Stimulated activated CD8-positive, alpha-beta memory T cell treated with anti-CD3 and anti-CD28 coated beads, Interleukin-12 subunit alpha, Interleukin-12 subunit beta, amount 100 ng/mL, for 24 hours (primary cell): Measurements from ENCODE around the gene USH2A.

Source experiments
- DNase-seq: peaks from one replicate; pipeline ENCODE4 v3.0.0-alpha.2; 2020; ENCODE audit errors: extremely low read depth

USH2A gene

DNA sequence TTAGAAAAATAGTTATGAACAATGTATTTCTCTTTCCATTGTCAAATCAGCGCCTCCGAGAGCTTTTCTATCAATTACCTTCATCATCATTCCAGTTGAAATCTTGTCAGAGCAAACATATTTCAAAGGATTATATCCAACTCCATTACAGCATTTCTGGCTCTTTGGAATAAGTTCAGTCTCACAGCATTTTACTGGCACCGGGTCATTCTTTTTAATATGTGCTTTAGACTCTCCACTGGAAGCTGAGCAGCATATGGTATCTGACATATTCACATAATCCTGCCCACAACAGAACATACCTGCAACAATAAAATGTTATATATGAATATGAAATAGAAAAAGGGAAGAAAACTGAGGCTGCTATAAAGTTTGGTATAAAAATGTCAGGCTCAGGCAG lies 633.3 kb downstream of the USH2A start:
- DNase-seq, result no peak

- no peak for DNase-seq
These were observed 636.3 kb downstream of the USH2A start for GRCh38 chr1:215786997-215787396.

DNA sequence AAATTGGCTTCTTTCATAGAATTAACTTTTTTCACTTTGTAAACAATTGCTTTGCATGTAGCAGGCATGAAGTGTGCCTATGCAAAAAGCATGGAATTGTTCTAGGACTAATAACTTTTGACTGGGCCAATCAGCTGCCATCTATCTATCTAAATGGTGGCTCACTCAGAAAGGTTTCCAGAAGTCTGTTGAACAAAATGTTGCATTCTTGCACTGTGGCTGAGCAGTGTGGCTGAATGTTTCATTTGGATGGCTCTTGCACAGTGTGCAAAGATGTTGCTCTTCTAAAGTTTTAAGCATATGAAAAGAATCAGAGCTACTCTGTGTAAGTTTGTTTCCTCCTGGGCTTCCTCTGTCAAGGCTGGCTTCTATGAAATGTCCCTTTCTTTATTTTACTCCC lies 642.6 kb downstream of the USH2A start:
- no peak for DNase-seq

DNA sequence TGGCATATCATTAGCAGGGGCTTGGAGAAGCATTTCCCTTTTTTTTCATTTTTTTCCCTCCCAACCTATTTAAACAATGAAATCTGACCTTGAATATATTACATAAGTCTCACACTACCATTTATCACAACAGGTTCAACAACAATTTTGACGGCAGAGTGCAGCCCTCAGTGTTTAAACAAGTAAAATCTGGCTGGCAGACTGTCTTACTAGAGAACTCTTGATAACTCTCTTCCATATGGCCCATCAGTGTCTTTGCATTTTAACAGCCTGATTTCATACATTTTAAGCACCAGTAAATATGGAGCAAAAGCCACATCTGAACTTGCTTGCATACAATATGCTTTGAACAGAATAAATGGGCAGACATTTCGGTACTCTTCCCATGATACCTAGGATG lies 643.1 kb downstream of the USH2A start:
- no peak for DNase-seq

GRCh38 chr1:215779729-215780128 lies 643.5 kb downstream of the USH2A start:
- no peak for DNase-seq

GRCh38 chr1:215777370-215777925 lies 645.8 kb downstream of the USH2A start:
- no peak for DNase-seq

GRCh38 chr1:215776336-215776735 lies 646.9 kb downstream of the USH2A start:
- no peak for DNase-seq

- DNase-seq, result no peak
These were observed 651.1 kb downstream of the USH2A start for GRCh38 chr1:215772151-215772550.

DNA sequence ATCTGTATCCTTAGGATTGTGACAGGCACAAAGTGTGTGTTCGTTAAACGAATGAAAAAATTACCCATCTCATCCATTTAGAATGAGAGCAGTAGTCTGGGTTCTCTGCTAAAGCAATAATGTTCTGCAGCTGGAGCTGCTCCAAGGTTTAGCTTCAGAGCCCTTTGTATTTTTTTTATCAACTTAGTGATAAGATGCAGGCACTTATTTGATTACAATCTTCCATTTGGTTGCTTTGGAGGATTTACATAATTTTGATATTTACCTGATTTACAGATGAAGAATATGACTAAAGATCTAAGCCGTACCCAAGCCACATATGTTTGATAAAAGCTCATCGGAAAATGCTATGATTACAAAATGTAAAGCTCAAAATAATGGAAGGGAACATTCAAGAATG lies 654.9 kb downstream of the USH2A start:
- no peak for DNase-seq

DNA sequence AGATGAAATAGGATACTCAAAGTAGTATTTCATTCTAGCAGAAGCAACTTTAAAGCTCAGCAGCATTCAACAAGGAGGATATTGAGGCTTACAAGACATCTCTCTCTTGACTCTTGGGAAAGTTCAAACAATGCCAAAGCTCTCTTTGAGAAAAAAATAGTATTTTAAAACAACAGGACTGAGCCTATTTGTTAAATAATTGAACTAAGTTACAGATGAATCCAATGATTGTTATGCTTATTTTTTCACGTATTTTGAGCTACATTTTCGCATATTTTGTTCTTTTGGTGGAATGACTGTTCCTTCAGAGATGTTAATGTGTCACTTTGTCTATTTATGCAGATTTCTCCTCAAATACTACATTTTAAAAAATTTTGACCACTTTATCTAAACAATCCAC lies 655.5 kb downstream of the USH2A start:
- DNase-seq, result no peak

DNA sequence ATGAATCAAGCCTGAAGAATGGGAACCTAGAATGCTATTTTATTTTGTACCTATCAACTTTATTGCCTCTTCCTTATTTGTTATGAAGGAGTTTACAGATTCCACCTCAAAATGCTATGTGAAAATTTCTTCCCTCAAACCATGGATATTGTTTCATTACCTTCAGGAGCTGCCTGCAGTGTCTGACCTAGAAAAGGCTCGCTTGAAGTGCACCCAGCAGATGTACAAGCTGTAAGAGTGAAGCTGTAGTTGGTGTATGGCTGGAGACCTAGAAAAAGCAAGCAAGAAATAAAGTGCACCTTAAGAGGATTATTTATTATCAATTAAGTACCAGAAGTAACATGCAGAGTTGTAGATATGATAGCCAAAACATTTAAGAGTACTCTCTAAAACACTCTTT lies 656.7 kb downstream of the USH2A start:
- DNase-seq, result no peak

DNA sequence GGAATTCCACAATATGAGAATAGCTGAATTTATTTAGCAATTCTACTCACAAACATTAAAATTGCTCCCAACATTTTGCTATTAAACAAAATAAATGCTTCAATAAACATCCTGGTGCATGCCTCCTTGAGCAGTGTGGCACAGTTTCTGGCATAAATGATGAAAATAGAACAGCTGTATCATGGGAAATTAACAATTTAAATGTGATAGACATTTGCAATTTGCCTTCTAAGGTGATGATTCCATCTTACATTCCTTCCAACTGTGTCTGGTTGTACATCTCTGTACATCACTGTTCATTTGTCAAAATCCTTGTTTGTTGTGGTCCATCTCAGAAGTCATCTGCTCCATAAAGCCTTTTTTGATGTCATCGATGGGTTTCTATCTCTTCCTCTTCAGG lies 657.4 kb downstream of the USH2A start:
- no peak for DNase-seq

- DNase-seq, result no peak
These were observed 661.8 kb downstream of the USH2A start for GRCh38 chr1:215761446-215761845.

DNA sequence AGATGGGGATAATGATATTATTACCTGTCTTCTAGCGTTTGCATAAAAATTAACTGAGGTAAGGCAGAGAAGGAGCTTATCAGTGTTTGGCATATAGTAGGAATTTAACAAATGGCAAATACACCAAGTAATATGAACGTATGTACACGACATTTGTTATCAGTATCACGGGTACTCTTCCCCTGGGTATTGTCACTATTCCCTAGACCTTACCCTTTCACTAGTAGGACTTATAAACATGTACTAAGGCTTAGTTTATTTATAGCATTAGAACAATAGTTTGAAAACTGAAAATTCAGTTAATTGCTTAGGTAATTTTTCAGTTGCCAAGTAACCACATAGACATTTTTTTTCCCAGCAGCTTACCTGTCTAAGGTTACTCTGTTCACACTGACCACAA lies 669.1 kb downstream of the USH2A start:
- no peak for DNase-seq

DNA sequence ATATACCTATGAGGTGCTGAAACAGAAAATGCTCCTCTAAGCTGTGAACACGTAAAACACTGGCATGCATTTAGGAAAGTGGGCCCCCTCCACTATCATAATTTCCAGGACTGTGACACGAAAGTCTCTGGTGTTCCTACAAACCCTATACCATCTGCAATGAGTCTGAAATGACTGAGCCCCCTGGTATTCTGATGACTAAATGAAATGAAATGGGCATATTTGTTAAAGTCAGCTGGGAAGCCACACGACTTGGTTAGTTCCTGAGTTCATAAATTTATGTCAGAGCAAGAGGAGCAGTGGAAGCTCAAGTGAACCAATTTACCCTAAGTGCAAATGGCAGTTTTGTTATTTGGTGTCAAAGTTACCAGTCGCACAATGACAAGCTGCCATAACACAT lies 673.8 kb downstream of the USH2A start:
- DNase-seq, result no peak

GRCh38 chr1:215748431-215748830 lies 674.8 kb downstream of the USH2A start:
- no peak for DNase-seq

DNA sequence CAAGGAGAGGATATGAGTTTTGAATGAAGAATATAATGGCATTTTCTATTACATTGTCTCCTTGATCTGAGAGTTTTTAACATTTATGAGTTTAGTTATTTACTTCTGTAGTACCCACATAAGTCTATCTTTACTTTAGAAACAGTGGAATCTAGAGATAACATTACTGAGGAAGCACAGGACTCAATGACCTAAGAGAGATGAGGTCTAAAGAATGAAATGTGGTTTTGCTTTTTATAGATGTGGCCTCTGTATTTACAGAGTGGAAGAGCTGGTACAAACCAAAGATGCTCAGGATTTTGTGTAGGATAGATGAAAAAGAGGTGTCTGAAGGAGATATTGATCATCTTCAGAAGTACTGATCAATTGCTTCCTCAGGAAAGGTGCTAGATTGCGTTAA lies 678.8 kb downstream of the USH2A start:
- no peak for DNase-seq

GRCh38 chr1:215739025-215739424 lies 684.2 kb downstream of the USH2A start:
- no peak for DNase-seq

DNA sequence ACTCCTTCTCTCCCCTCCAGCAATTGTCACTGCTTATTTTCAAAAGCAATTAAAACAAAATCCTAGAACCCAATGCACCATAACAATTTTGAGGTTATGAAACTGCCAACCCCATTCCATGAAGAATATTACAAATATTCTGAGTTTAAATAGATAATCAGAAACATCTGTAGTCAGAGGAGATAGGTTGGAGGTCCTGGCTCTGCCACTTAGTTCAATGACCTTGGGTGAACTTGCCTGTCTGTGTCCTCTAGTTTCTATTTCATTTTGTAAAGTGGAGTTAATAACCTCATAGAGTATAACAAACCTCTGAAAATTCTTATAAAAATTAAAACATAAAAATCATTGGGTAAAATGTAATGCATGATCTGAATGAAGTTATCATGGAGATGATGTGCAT lies 691.5 kb downstream of the USH2A start:
- DNase-seq, result no peak

DNA sequence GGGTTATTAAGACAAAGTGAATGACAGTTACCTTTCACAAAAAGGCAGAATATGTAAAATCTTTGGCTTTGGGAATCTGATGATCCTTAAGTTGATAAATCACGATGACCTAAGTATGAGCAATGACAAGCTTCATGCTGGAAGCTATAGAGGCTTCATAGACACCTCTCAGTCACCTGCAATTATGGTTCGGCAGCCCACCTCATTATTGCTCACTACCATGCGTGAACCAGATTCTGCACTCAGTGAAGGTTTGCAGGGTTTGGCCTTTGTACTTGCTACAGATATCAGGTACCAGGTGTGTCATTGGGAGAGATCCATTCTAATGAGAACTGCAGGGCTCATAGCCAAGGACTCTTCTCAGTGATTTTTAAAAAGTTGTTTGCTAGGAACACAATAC lies 692.6 kb downstream of the USH2A start:
- no peak for DNase-seq

- no peak for DNase-seq
These were observed 695.1 kb downstream of the USH2A start for GRCh38 chr1:215728169-215728568.

DNA sequence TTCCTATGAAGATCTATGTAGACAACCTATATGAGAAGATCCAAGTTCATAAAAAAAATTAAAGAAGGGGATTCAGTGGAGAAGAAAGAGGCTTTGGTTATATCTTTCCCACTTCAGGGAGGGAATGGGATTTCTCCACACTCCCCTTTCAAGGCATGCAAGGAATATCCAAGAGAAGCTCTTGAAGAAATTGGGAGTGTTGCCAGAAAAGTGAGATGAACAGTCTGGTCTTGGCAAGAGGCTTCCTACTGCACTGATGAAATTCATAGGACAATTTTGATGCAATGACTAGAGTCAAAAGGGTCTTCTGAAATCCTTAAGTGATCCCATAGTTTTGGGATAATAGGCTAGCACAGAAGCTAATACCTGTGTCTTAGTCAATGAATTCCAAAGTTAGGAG lies 703.1 kb downstream of the USH2A start:
- DNase-seq, result no peak

DNA sequence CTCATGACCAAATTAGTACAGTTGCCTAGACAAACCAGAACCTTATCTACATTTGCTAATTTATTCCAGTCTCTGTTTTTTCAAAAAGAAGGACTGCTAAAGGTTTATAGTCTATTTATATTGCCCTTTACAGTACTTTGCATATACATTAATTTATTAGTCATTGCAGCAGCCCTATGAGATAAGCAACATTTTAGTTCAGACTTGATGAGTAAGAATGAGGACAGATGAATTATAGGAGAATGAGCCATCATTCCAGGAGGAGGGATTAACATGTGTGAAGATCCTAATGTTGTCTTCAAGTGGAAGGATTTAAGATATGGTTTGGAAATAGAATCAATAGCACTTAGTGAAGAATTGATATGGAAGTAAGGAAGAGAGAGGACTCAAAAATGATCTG lies 703.7 kb downstream of the USH2A start:
- no peak for DNase-seq

DNA sequence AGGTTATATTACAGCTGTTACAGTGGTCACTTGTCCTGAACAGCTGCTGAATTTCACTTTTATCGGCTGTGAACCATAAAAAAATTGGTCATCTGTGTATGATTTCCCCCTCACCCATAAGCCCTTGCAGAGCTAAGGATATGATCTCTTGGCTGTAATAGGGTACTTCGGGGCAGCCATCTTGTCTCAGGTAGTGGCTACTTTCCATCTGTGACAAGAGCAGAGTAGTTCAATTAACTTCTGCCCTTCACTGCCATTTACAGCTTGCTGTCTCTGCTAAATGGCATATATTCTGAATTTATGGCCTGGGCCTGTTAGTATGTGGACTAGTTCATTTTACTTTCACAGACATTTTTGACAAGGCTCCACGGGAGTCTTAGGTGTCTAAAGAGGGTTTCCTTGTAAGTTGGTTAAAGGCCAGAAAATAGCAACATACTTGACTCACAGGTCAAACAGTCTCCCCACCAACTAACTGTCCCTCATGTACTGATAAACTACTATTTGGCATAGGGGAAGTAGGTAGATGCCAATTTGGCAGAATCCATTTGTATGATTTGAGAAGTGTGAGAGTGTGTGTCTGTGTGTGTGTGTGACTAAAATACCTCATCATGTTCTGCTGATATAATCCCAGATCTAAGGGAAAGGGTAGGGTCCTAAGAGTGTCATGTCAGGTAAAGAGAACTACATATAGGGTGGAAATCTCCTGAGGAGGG lies 704.5 kb downstream of the USH2A start:
- no peak for DNase-seq
